NCI-H82 (cell line): ENCODE data around the gene CACNA2D3.
"Not testable (repeated sequence)": the region's sequence is repeated elsewhere in the genome, so short reads cannot be mapped to it uniquely, and the experiment has no call there.

Experiments used
- DNase-seq: peaks from one replicate; lab custom pipeline; 2025; lab: John Stamatoyannopoulos, UW

CACNA2D3 gene

GRCh38 chr3:55085231-55085630 is 962.9 kb downstream of the CACNA2D3 start:
- DNase-seq: peak; percentile 27

GRCh38 chr3:55089211-55089610 is 966.9 kb downstream of the CACNA2D3 start:
- no peak for DNase-seq

- DNase-seq: no peak
These were observed 967.9 kb downstream of the CACNA2D3 start for GRCh38 chr3:55090291-55090690.

GRCh38 chr3:55090746-55091145 is 968.4 kb downstream of the CACNA2D3 start:
- no peak for DNase-seq

- DNase-seq: no peak
These were observed 969.3 kb downstream of the CACNA2D3 start for GRCh38 chr3:55091381-55092225.

GRCh38 chr3:55094676-55095075 is 972.3 kb downstream of the CACNA2D3 start:
- no peak for DNase-seq

- no peak for DNase-seq
These were observed 975.1 kb downstream of the CACNA2D3 start for GRCh38 chr3:55097441-55097840.

GRCh38 chr3:55105647-55106046 is 983.3 kb downstream of the CACNA2D3 start:
- no peak for DNase-seq

- no peak for DNase-seq
These were observed 984.8 kb downstream of the CACNA2D3 start for GRCh38 chr3:55107187-55107586.

GRCh38 chr3:55111906-55112305 is 989.6 kb downstream of the CACNA2D3 start:
- DNase-seq: not testable (repeated sequence)

- DNase-seq: no peak
These were observed 996.1 kb downstream of the CACNA2D3 start for GRCh38 chr3:55118451-55118850.

GRCh38 chr3:55119268-55119667 is 996.9 kb downstream of the CACNA2D3 start:
- DNase-seq: no peak

- peak; percentile 93 for DNase-seq
These were observed 1000.0 kb downstream of the CACNA2D3 start for GRCh38 chr3:55122312-55122711.
